IPS-11a (cell line): Measurements from ENCODE around the gene LGALS12.
"Not testable (repeated sequence)": the region's sequence is repeated elsewhere in the genome, so short reads cannot be mapped to it uniquely, and the experiment has no call there.

Source experiments
- H3K4me3 ChIP-seq: one replicate; pipeline ENCODE4 v1.5.1; 2013; ENCODE audit warnings: low read depth, low read length, control low read depth

The LGALS12 gene

DNA sequence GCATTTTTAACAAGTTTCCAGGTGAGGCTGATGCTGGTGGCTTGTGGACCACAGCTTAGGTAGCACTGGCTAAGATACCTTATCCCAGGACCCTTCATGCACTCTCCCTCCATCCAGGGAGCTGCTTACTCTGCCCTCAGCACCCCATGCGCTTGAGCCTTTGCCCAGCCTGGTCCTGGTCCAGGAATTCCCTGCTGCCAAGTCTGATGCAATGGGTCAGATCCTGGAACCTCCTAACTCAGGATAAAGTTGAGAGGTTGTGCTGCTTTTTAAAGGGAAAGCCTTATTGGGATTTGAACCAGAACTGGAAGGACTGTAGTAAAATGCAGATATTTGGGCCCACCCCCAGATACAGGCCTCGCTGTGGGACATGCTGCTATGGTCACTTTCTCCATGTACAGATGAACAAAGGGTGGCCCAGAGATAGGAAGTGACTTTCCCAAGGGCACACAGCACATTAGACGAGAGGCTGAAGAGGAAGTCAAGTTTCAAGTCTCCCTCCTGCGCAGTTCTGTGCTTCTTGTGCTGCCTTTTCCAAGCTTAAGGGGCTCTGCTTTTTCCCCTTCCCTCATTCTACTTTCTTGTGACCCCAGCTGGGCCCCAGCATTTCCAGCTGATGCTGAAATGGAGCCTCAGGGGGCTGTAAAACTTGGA is 824 bp upstream of the LGALS12 start:
- H3K4me3 ChIP-seq, result no peak overlapping the region

GRCh38 chr11:63506876-63507275 is 992 bp downstream of the LGALS12 start:
- no peak overlapping the region for H3K4me3 ChIP-seq

DNA sequence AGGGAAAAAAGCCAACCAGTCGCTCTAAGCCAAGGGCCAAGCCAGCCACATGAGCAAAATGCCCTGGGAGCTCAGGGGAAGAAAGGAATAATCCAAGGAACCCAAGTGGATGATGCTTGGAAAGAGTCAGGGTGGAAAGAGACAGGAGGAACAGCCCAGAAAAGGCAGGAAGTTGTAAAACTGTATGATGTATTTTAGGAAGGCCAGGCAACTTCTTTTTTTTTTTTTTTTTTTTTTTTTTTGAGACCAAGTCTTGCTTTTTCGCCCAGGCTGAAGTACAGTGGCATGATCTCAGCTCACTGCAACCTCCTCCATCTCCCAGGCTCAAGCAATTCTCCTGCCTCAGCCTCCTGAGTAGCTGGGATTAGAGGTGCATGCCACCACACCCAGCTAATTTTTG is 1.6 kb downstream of the LGALS12 start:
- no peak overlapping the region for H3K4me3 ChIP-seq

GRCh38 chr11:63508009-63508408 is 2.1 kb downstream of the LGALS12 start:
- no peak overlapping the region for H3K4me3 ChIP-seq

DNA sequence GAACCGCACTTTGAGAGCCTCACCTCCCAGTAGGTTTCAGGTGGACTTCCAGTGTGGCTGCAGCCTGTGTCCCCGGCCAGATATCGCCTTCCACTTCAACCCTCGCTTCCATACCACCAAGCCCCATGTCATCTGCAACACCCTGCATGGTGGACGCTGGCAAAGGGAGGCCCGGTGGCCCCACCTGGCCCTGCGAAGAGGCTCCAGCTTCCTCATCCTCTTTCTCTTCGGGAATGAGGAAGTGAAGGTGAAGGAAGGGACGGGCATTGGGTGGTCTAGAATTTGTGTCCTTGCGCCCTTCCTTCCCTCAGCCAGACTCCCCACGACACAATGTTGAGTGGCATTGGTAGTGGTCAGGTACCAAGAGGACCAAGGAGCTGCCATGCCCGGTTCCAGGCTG is 2.9 kb downstream of the LGALS12 start:
- no peak overlapping the region for H3K4me3 ChIP-seq

DNA sequence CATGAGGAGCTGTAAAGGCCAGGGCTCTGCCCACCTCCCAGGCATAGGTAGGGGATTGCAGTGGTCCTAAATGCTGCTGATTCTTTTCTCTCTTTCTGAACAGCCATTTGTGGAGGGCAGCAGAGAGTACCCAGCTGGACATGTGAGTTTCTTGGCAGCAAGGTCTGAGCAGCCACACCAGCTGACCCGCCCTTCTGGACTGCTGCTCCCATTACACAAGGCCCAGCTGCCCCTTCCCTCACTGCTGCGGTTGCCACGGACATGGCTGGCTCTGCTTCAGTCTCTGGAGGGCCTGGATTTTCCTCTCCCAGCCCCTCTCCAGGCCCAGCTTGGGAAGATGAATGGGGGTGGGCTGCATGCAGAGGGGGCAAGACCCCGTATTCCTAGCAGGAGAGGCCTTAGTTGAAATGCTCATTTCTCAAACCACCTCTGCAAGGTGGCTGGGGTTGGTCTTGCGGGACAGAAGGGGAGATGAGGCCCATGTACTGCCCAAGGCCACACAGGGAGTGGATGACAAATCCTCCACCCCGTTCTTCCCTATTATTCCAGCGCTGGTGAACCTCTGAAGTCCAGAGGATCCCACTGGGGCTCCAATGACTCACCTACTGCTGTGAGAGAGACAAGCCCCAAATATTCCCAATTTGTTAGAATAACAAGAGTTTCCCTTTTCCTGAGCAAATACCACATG is 4.6 kb downstream of the LGALS12 start:
- no peak overlapping the region for H3K4me3 ChIP-seq

- no peak overlapping the region for H3K4me3 ChIP-seq
Measured at GRCh38 chr11:63511048-63511748, 5.3 kb downstream of the LGALS12 start.

- H3K4me3 ChIP-seq, result no peak overlapping the region
Measured at GRCh38 chr11:63512816-63513215, 6.9 kb downstream of the LGALS12 start.

GRCh38 chr11:63516109-63516508 is 10.2 kb downstream of the LGALS12 start:
- H3K4me3 ChIP-seq, result no peak overlapping the region

DNA sequence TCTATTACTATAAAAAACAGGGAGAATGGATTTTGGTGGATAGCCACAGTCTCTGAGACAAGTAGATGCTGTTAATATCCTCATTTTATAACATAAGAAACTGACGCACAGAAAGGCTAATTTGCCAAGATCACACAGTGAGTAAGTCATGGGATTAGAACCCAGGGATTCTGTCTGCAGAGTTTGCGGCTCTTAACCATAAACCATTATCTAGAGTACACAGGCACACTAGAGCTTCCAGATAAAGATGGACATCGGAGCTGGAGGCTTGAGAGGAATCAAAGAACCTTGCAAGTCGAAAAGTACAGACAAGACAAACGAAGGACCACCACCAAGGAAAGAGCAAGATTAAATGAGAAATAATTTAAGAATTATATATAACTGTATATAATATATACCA is 11.3 kb downstream of the LGALS12 start:
- no peak overlapping the region for H3K4me3 ChIP-seq

- H3K4me3 ChIP-seq, result no peak overlapping the region
Measured at GRCh38 chr11:63518548-63518947, 12.7 kb downstream of the LGALS12 start.

DNA sequence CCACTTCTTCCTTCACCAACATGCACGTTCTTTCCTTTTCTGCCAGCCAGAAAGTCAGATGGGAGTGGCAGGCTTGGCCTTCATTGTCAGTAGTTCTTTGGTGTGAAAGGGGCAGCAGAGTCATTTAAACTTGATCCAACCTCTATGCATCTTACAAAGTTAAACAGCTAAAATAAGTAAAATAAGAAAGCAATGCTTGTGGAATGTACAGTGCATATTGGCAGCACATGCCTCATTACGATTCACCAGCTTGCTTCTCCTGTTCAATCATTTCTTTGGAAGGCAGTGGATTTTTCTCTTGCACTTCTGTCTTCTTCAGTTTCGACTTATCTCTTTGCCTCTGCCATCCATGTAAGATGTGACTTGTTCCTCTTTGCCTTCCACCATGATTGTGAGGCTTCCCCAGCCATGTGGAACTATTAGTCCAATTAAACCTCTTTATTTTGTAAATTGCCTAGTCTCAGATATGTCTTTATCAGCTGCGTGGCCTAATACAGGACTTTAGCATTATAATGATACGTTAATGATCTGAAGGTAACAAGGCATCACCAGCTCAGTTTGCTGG is 14.8 kb downstream of the LGALS12 start:
- no peak overlapping the region for H3K4me3 ChIP-seq

DNA sequence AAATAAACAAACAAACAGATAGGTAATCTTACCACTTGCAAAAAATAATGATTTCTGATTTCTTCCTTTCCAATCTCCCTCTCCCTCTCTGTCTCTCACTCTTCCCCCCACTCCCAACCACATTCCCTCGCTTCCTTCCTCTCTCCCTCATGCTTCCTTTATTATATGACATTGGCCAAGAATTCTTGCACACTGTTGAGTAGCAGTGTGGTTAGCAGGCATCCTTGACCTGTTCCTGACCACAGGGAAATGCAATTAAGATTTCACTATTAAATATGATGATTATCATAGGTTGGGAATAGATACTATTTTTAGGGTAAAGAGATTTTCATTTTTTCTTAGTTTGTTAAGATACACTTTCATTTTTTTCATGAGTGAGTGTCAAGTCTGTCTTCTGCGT is 16.0 kb downstream of the LGALS12 start:
- H3K4me3 ChIP-seq, result no peak overlapping the region

DNA sequence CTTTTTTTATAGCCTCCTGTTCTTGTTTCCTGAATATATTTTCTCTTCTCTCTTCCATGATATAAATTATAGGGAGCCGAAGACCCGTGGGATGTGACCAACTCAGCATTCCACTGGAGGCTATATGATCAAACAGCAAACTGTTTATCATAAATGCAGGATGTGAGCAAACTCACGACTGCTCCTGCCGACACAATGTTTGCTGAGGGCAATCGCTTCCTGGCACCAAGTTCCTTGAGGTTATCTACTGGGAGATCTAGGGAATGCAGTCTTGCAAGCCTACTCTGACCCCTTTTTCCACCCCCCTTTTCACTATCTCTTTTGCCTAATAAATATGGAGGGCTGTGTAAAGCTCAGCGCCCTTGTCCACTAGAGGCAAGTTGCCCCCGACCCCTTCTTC is 17.3 kb downstream of the LGALS12 start:
- no peak overlapping the region for H3K4me3 ChIP-seq

DNA sequence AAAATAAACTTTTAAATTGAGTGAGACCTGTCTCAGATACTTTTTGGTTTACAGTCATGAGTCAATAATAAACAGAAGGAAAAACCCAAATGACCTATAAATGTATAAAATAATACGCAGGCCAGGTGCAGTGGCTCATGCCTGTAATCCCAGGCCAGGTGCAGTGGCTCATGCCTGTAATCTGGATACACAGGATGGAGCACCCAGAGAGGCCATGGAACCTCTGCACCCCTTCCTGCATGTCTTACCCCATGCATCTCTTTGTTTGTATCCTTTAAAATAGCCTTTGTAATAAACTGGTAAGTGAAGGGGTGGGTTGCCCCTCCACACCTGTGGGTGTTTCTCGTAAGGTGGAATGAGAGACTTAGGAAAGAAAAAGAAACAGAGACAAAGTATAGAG is 21.8 kb downstream of the LGALS12 start:
- H3K4me3 ChIP-seq, result no peak overlapping the region

GRCh38 chr11:63528156-63528555 is 22.3 kb downstream of the LGALS12 start:
- not testable (repeated sequence) for H3K4me3 ChIP-seq

DNA sequence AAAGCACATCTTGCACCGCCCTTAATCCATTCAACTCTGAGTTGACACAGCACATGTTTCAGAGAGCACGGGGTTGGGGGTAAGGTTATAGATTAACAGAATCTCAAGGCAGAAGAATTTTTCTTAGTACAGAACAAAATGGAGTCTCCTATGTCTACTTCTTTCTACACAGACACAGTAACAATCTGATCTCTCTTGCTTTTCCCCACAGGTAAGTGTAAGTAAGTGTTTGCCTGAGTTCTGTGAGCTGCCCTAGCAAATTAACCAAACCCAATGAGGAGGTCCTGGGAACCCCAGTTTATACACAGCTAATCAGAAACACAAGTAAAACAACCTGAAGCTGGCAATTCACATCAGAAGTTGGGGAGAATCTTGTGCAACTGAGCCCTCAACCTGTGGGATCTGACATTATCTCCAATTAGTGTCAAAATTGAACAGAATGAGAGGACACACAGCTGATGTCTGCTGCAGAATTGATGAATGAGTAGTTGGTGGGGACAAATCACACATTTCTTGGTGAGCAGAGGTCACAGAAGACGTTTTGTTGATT is 22.9 kb downstream of the LGALS12 start:
- not testable (repeated sequence) for H3K4me3 ChIP-seq

- H3K4me3 ChIP-seq, result not testable (repeated sequence)
Measured at GRCh38 chr11:63529373-63529772, 23.5 kb downstream of the LGALS12 start.

DNA sequence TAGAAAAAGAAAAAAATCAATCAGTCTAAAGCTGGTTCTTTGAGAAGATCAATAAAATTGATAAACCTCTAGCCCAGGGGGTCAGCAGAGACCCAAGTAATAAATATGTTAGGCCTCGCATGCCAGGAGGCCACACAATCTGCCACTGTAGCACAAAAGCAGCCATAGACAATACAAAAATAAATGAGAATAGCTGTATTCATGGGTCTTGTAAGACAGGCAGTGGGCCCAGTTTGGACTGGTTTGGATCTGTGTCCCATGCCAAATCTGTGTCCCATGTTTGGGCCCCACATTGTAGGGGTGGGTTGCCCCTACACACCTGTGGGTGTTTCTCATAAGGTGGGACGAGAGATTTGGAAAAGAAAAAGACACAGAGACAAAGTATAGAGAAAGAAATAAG is 24.1 kb downstream of the LGALS12 start:
- H3K4me3 ChIP-seq, result no peak overlapping the region

DNA sequence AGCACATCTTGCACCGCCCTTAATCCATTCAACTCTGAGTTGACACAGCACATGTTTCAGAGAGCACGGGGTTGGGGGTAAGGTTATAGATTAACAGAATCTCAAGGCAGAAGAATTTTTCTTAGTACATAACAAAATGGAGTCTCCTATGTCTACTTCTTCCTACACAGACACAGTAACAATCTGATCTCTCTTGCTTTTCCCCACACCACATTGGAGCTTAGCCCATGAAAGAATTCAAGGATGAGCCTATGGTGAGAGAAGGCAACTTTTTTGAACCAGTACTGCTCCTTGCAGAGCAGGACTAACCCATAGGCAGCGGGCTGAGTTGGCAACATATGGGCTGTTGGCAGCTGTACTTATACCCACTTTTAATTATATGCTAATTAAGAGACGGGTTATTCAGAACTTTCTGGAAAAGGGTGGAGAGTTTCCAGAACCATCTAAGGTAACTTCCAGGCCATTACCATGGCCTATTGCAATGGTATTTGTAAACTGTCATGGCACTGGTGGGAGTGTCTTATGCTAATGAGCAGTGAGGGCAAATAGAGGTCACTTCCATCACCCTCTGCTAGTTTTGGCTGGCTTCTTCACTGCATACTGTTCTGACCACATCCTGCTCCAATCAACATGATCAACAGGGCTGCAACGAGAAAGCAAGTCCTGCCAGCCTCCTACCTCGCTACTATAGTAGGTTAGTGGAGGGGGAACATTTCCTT is 25.3 kb downstream of the LGALS12 start:
- not testable (repeated sequence) for H3K4me3 ChIP-seq

DNA sequence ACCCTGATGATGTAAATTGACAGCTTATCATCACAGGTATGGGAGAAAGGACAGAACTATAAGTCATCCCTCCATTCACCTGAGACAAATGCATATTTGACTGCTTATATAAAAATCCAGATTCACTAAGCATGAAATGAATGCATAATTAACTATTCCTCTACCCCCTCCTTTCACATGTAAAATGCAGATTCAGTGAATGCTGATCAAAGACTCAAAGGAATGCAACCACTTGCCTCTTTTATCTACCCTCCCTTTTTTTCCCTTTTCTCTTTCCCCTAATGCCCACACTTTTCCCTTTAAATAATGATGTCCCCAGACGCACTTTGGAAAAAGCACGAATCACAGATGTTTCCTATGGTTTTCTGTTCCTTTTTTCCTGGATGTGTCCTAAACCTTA is 26.2 kb downstream of the LGALS12 start:
- H3K4me3 ChIP-seq, result no peak overlapping the region
